Measurements from ENCODE around the gene PPP2CA. TPM values are rescaled to one million over a fixed set of nuclear protein-coding genes. Genes with fewer than 3 reads are reported as not detected.

The PPP2CA gene
- total RNA-seq, 6 experiments from 2014 or later, result 50.8 to 80.5 (median 65.0) TPM

- intact Hi-C loops (cut with DNase I), result no loop called here
- Histone ChIP-seq H3K9me3 (no peaks in the 10 kb centered on the region), H3K4me1 (peaks cover 0 to 21% (median 5%) of the 10 kb centered on the region in 4 donors), H3K36me3 (peaks cover 0 to 6% (median 0%) of the 10 kb centered on the region in 4 donors), H3K27me3 (no peaks in the 10 kb centered on the region), H3K27ac (no peak overlapping the region), H3K4me3 (no peak overlapping the region)
- TF ChIP-seq CTCF (IDR thresholded peaks at IDR 0.05) (no peak), POLR2A (IDR thresholded peaks at IDR 0.05) (no peak)
- no peak for DNase-seq
- 83% methylated on average over 1 of the region's 3 CpGs for WGBS (ENCODE audit: insufficient coverage, low coverage, low lambda C conversion rate, missing lambda C conversion rate)
- no peak for ATAC-seq
Measured at GRCh38 chr5:134178096-134178419, 47.8 kb downstream of the PPP2CA start.

- ATAC-seq, result peak; percentile 1 to 59 (median 48)
- Histone ChIP-seq H3K4me3 (peak overlapping the region; percentile 68 to 86 (median 86)), H3K27me3 (no peaks in the 10 kb centered on the region), H3K27ac (peak overlapping the region; percentile 98 to 100 (median 100)), H3K36me3 (peaks cover 0 to 11% (median 1%) of the 10 kb centered on the region in 4 donors), H3K4me1 (peaks cover 0 to 21% (median 5%) of the 10 kb centered on the region in 4 donors), H3K9me3 (no peaks in the 10 kb centered on the region)
- intact Hi-C loops (cut with DNase I), result no loop called here
- DNase-seq, result no peak
- TF ChIP-seq CTCF (IDR thresholded peaks at IDR 0.05) (no peak), POLR2A (IDR thresholded peaks at IDR 0.05) (no peak)
- 23% methylated on average over 7 of the region's 29 CpGs for WGBS (ENCODE audit: insufficient coverage, low coverage, low lambda C conversion rate, missing lambda C conversion rate)
Measured at GRCh38 chr5:134177369-134178095, 48.3 kb downstream of the PPP2CA start.

- peaks cover 0 to 19% (median 7%) of the 10 kb centered on the region in 4 donors for H3K36me3 ChIP-seq
- no peaks in the 10 kb centered on the region for H3K9me3 ChIP-seq
- peaks cover 0 to 21% (median 5%) of the 10 kb centered on the region in 4 donors for H3K4me1 ChIP-seq
- H3K27ac ChIP-seq, result peak within 1 kb of the TSS; percentile 98 to 100 (median 100)
- DNase-seq (peak; percentile 85 to 89 (median 86)), ATAC-seq (peak; percentile 88 to 94 (median 92))
- no peaks in the 10 kb centered on the region for H3K27me3 ChIP-seq
- H3K4me3 ChIP-seq, result peak within 1 kb of the TSS; percentile 68 to 86 (median 86)
- peak; percentile 99 for TF ChIP-seq POLR2A (IDR thresholded peaks at IDR 0.05)
- no peak for TF ChIP-seq CTCF (IDR thresholded peaks at IDR 0.05)
- intact Hi-C loops (cut with DNase I), result no loop called here
- 0% methylated on average over 23 of the region's 92 CpGs for WGBS (ENCODE audit: insufficient coverage, low coverage, low lambda C conversion rate, missing lambda C conversion rate)
Measured at GRCh38 chr5:134176511-134177368, 49.1 kb downstream of the PPP2CA start, which contains the start of gene SKP1. SKP1 (minus strand) TSS chr5:134176950; CDS start chr5:134174022, 2,928 bp downstream.

- peak overlapping the region; percentile 68 to 86 (median 86) for H3K4me3 ChIP-seq
- intact Hi-C loops (cut with DNase I), result no loop called here
- H3K9me3 ChIP-seq, result no peaks in the 10 kb centered on the region
- no peaks in the 10 kb centered on the region for H3K27me3 ChIP-seq
- ATAC-seq (peak; percentile 34 to 46 (median 38)), DNase-seq (no peak)
- TF ChIP-seq POLR2A (IDR thresholded peaks at IDR 0.05) (no peak), CTCF (IDR thresholded peaks at IDR 0.05) (no peak)
- 1% methylated on average over 10 of the region's 31 CpGs for WGBS (ENCODE audit: insufficient coverage, low coverage, low lambda C conversion rate, missing lambda C conversion rate)
- peak overlapping the region; percentile 98 to 100 (median 100) for H3K27ac ChIP-seq
- peaks cover 0 to 27% (median 9%) of the 10 kb centered on the region in 4 donors for H3K36me3 ChIP-seq
- H3K4me1 ChIP-seq, result peaks cover 0 to 21% (median 5%) of the 10 kb centered on the region in 4 donors
Measured at GRCh38 chr5:134175921-134176510, 49.9 kb downstream of the PPP2CA start.
